ENCODE data around the gene APMAP. TPM values are rescaled to one million over a fixed set of nuclear protein-coding genes. Genes with fewer than 3 reads are reported as not detected.
"Not testable (repeated sequence)": the region's sequence is repeated elsewhere in the genome, so short reads cannot be mapped to it uniquely, and the experiment has no call there.

The APMAP gene
- total RNA-seq, 1 donor from 2014 or later = 71.7 TPM

DNA sequence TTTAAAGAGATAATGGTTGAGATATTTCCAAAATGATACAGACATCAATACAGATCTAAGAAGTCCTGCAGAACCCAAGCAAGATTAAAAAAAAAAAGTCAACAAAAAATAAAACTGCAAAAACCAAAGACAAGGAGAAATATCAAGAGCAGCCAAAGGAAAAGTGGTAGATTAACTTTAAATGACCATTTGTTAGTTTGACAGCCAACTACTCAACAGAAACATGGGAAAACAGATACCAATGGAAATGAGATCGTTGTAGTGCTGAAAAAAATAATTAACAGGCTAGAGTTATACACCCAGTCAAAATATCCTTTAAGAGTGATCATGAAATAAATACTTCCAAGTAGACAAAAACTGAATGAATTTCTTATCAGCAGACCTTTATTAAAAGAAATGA, 10.5 kb upstream of the APMAP start:
- no peaks in the 10 kb centered on the region for H3K4me1 ChIP-seq
- H3K9me3 ChIP-seq (ENCODE audit: low read depth) = no peaks in the 10 kb centered on the region
- Mint-ChIP-seq H3K4me3 (no peak overlapping the region), H3K4me1 (no peaks in the 10 kb centered on the region), H3K27ac (no peak overlapping the region), H3K36me3 (no peaks in the 10 kb centered on the region), H3K27me3 (ENCODE audit: insufficient read depth, low read depth) (peaks cover 8% of the 10 kb centered on the region), H3K9me3 (no peaks in the 10 kb centered on the region)
- no peak overlapping the region for H3K27ac ChIP-seq
- no peaks in the 10 kb centered on the region for H3F3A ChIP-seq (ENCODE audit: low read depth)
- H3K27me3 ChIP-seq = peaks cover 34% of the 10 kb centered on the region
- H3K79me2 ChIP-seq (ENCODE audit: low read depth) = no peaks in the 10 kb centered on the region
- no peak for DNase-seq (ENCODE audit: low spot score)
- H3K4me3 ChIP-seq = no peak overlapping the region
- H4K20me1 ChIP-seq (ENCODE audit: low read depth) = no peaks in the 10 kb centered on the region
- H3K9ac ChIP-seq = no peak overlapping the region
- H2AFZ ChIP-seq (replicated peaks) = no peak overlapping the region
- H3K4me2 ChIP-seq = no peak overlapping the region
- no peaks in the 10 kb centered on the region for H3K36me3 ChIP-seq
- TF ChIP-seq EZH2 (IDR thresholded peaks at IDR 0.05) = no peak
- TF ChIP-seq, protein P1, sequence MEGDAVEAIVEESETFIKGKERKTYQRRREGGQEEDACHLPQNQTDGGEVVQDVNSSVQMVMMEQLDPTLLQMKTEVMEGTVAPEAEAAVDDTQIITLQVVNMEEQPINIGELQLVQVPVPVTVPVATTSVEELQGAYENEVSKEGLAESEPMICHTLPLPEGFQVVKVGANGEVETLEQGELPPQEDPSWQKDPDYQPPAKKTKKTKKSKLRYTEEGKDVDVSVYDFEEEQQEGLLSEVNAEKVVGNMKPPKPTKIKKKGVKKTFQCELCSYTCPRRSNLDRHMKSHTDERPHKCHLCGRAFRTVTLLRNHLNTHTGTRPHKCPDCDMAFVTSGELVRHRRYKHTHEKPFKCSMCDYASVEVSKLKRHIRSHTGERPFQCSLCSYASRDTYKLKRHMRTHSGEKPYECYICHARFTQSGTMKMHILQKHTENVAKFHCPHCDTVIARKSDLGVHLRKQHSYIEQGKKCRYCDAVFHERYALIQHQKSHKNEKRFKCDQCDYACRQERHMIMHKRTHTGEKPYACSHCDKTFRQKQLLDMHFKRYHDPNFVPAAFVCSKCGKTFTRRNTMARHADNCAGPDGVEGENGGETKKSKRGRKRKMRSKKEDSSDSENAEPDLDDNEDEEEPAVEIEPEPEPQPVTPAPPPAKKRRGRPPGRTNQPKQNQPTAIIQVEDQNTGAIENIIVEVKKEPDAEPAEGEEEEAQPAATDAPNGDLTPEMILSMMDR (IDR thresholded peaks at IDR 0.05) = no peak

DNA sequence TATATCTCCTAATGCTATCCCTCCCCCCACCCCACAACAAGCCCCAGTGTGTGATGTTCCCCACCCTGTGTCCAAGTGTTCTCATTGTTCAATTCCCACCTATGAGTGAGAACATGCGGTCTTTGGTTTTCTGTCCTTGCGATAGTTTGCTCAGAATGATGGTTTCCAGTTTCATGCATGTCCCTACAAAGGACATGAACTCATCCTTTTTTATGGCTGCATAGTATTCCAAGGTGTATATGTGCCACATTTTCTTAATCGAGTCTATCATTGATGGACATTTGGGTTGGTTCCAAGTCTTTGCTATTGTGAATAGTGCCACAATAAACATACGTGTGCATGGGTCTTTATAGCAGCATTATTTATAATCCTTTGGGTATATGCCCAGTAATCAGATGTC, 8.8 kb upstream of the APMAP start:
- H3K27me3 ChIP-seq = peaks cover 51% of the 10 kb centered on the region
- H2AFZ ChIP-seq (replicated peaks); H3K4me2 ChIP-seq; H3K36me3 ChIP-seq; H3K9ac ChIP-seq; H3K4me1 Mint-ChIP-seq; DNase-seq (ENCODE audit: low spot score); H3K9me3 Mint-ChIP-seq; H3K27ac ChIP-seq; H3K27ac Mint-ChIP-seq; H3K9me3 ChIP-seq (ENCODE audit: low read depth); H4K20me1 ChIP-seq (ENCODE audit: low read depth); H3K4me1 ChIP-seq; H3K4me3 Mint-ChIP-seq; H3K36me3 Mint-ChIP-seq; H3F3A ChIP-seq (ENCODE audit: low read depth); H3K79me2 ChIP-seq (ENCODE audit: low read depth); H3K4me3 ChIP-seq: not testable (repeated sequence)
- peaks cover 11% of the 10 kb centered on the region for H3K27me3 Mint-ChIP-seq (ENCODE audit: insufficient read depth, low read depth)

DNA sequence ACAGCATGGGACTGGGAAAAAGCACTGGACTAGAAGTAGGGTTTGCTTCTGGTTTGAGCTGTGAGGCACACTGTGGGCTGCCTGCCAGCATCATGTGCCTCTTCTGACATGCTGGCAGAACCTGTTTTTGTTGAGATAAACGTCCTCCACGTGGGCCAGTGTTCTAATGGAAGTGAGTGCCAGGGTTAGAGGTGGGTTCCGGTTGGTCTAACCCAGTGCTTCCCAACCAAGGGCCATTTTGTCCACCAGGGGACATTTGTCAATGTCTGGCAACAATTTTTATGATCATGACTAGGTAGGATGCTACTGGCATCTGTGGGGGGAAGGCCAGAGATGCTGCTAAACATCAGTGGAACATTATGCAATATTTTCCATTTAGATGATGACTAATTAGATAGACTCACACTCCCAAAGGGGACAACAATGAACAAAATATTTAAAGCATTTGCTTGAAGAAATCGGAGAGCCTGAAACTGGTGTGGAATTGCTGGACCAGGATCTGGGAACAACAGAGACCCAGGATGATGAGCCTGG, 7.8 kb upstream of the APMAP start:
- no peak for DNase-seq (ENCODE audit: low spot score)
- Histone ChIP-seq H3K27me3 (peaks cover 61% of the 10 kb centered on the region), H3K79me2 (ENCODE audit: low read depth) (no peaks in the 10 kb centered on the region), H3K9me3 (ENCODE audit: low read depth) (no peaks in the 10 kb centered on the region), H3F3A (ENCODE audit: low read depth) (no peaks in the 10 kb centered on the region), H3K4me1 (no peaks in the 10 kb centered on the region), H3K36me3 (no peaks in the 10 kb centered on the region), H3K4me2 (no peak overlapping the region), H4K20me1 (ENCODE audit: low read depth) (no peaks in the 10 kb centered on the region), H3K27ac (no peak overlapping the region), H2AFZ (replicated peaks) (no peak overlapping the region), H3K4me3 (no peak overlapping the region), H3K9ac (no peak overlapping the region)
- no peak overlapping the region for H3K4me3 Mint-ChIP-seq
- peaks cover 10% of the 10 kb centered on the region for H3K27me3 Mint-ChIP-seq (ENCODE audit: insufficient read depth, low read depth)
- H3K27ac Mint-ChIP-seq = no peak overlapping the region
- peaks cover 5% of the 10 kb centered on the region for H3K4me1 Mint-ChIP-seq
- H3K36me3 Mint-ChIP-seq = no peaks in the 10 kb centered on the region
- H3K9me3 Mint-ChIP-seq = no peaks in the 10 kb centered on the region
- TF ChIP-seq, protein P1 (IDR thresholded peaks at IDR 0.05) = no peak
- no peak for TF ChIP-seq EZH2 (IDR thresholded peaks at IDR 0.05)
- TF ChIP-seq EZH2phosphoT487 (IDR thresholded peaks at IDR 0.05) = no peak

DNA sequence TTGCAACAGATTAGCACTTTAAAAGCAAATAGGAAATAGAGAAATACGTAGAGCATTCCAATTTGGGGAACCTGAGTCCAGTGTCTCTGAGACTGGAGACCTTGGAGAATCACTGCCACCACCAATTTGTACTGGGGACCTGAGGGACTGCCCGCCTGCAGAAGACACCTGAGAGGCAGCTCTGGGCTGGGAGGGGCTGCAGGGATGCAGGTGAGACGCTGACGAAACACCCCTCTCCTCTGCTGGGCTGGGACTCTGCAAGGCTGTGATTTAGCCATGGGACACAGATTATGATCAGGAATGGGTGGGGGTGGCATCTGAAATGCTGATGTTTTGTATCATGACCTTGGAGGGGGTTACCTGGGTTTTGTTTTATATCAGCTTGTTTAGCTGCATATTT, 7.0 kb upstream of the APMAP start:
- no peak overlapping the region for H3K4me3 Mint-ChIP-seq
- H3K27ac ChIP-seq = no peak overlapping the region
- H3K4me2 ChIP-seq = no peak overlapping the region
- no peaks in the 10 kb centered on the region for H3K9me3 Mint-ChIP-seq
- no peaks in the 10 kb centered on the region for H3F3A ChIP-seq (ENCODE audit: low read depth)
- peaks cover 66% of the 10 kb centered on the region for H3K27me3 ChIP-seq
- H3K27me3 Mint-ChIP-seq (ENCODE audit: insufficient read depth, low read depth) = peaks cover 13% of the 10 kb centered on the region
- no peak overlapping the region for H2AFZ ChIP-seq (replicated peaks)
- H3K4me3 ChIP-seq = no peak overlapping the region
- DNase-seq (ENCODE audit: low spot score) = no peak
- H3K9me3 ChIP-seq (ENCODE audit: low read depth) = no peaks in the 10 kb centered on the region
- no peaks in the 10 kb centered on the region for H4K20me1 ChIP-seq (ENCODE audit: low read depth)
- no peaks in the 10 kb centered on the region for H3K4me1 ChIP-seq
- H3K36me3 ChIP-seq = no peaks in the 10 kb centered on the region
- TF ChIP-seq, protein P1 (IDR thresholded peaks at IDR 0.05) = no peak
- TF ChIP-seq EZH2phosphoT487 (IDR thresholded peaks at IDR 0.05) (no peak), EZH2 (IDR thresholded peaks at IDR 0.05) (no peak)
- H3K4me1 Mint-ChIP-seq = peaks cover 13% of the 10 kb centered on the region
- H3K9ac ChIP-seq = no peak overlapping the region
- no peaks in the 10 kb centered on the region for H3K36me3 Mint-ChIP-seq
- H3K79me2 ChIP-seq (ENCODE audit: low read depth) = no peaks in the 10 kb centered on the region
- no peak overlapping the region for H3K27ac Mint-ChIP-seq

Data from neural progenitor cell (in vitro differentiated cells).